Natural killer cell (primary cell): ENCODE data around the gene AZIN2. TPM values are rescaled to one million over a fixed set of nuclear protein-coding genes. Genes with fewer than 3 reads are reported as not detected.

ENCODE experiments used
- ATAC-seq, 3 donors: fragments of 150-1000 bp in 2 of 3; fragments of 200-7000 bp in 1 of 3; cut with Tn5 transposase; 1 replicate in 1 of 3; 2 replicates in 2 of 3; pipeline ENCODE4 v1.10.0; 2021; ENCODE audit warnings: mild to moderate bottlenecking in 2 of 3, moderate library complexity in 2 of 3
- DNase-seq, 2 donors: peaks; one replicate each; pipeline versions ENCODE4 v3.0.0 to v3.0.0-alpha.2; 2013 to 2021; ENCODE audit warnings: mixed read lengths in 1 of 2
- H3K27ac ChIP-seq: one replicate; pipeline ENCODE4 v1.5.1; 2013; ENCODE audit warnings: mild to moderate bottlenecking, low read length
- H3K27me3 ChIP-seq: one replicate; pipeline ENCODE4 v1.6.1; 2013; ENCODE audit warnings: low read length; ENCODE audit not compliant: control insufficient read depth, insufficient read depth
- H3K36me3 ChIP-seq: one replicate; pipeline ENCODE4 v1.6.1; 2013; ENCODE audit warnings: low read length; ENCODE audit not compliant: control insufficient read depth, insufficient read depth
- H3K4me1 ChIP-seq: one replicate; pipeline ENCODE4 v1.6.1; 2013; ENCODE audit warnings: low read length; ENCODE audit not compliant: control insufficient read depth, insufficient read depth
- H3K4me3 ChIP-seq: one replicate; pipeline ENCODE4 v1.5.1; 2013; ENCODE audit warnings: low read length
- H3K9me3 ChIP-seq: one replicate; pipeline ENCODE4 v1.6.1; 2013; ENCODE audit warnings: low read length; ENCODE audit not compliant: control insufficient read depth, insufficient read depth
- H3K27ac Mint-ChIP-seq, 2 donors: one replicate each; pipeline ENCODE4 v1.8.0; 2022; ENCODE audit warnings: mild to moderate bottlenecking in 2 of 2, mixed read lengths in 2 of 2, moderate library complexity in 1 of 2
- H3K27me3 Mint-ChIP-seq, 2 donors: one replicate each; pipeline ENCODE4 v1.8.0; 2022; ENCODE audit warnings: low read depth in 2 of 2, mixed read lengths in 2 of 2
- H3K36me3 Mint-ChIP-seq: one replicate; pipeline ENCODE4 v1.8.0; 2022; ENCODE audit warnings: mixed read lengths
- H3K4me1 Mint-ChIP-seq, 2 donors: one replicate each; pipeline ENCODE4 v1.8.0; 2022; ENCODE audit warnings: mixed read lengths in 2 of 2
- H3K4me3 Mint-ChIP-seq: one replicate; pipeline ENCODE4 v1.8.0; 2022; ENCODE audit warnings: mild to moderate bottlenecking, moderate library complexity, mixed read lengths
- H3K9me3 Mint-ChIP-seq, 2 donors: one replicate each; pipeline ENCODE4 v1.8.0; 2022; ENCODE audit warnings: mixed read lengths in 2 of 2
- CTCF ChIP-seq: fragments of 200-600 bp; IDR thresholded peaks from one replicate; pipeline ENCODE4 v1.8.0; 2022; ENCODE audit warnings: antibody characterized with exemption
- WGBS: methylation state at CpG from one replicate; pipeline ENCODE4 v1.1.7; 2013; ENCODE audit warnings: missing lambda C conversion rate; ENCODE audit not compliant: insufficient coverage; 5-methylcytosine and 5-hydroxymethylcytosine counted together
- intact Hi-C: fragments of 100-400 bp; cut with micrococcal nuclease; formaldehyde crosslinking; loops from one replicate; pipeline ENCODE4 v1.14.2; 2022
- total RNA-seq, 4 donors: library from RNA; stranded (reverse); fragments of 120-200 nt in 1 of 4; gene quantifications; one replicate each; pipeline versions ENCODE4 v1.2.3 to v1.2.4, GENCODE V29; 2013 to 2022

Gene AZIN2
- total RNA-seq, 3 donors from 2014 or later (not counting 1 experiment from before 2014, with no cell fraction given), result 1.9 to 5.1 (median 4.1) TPM

DNA sequence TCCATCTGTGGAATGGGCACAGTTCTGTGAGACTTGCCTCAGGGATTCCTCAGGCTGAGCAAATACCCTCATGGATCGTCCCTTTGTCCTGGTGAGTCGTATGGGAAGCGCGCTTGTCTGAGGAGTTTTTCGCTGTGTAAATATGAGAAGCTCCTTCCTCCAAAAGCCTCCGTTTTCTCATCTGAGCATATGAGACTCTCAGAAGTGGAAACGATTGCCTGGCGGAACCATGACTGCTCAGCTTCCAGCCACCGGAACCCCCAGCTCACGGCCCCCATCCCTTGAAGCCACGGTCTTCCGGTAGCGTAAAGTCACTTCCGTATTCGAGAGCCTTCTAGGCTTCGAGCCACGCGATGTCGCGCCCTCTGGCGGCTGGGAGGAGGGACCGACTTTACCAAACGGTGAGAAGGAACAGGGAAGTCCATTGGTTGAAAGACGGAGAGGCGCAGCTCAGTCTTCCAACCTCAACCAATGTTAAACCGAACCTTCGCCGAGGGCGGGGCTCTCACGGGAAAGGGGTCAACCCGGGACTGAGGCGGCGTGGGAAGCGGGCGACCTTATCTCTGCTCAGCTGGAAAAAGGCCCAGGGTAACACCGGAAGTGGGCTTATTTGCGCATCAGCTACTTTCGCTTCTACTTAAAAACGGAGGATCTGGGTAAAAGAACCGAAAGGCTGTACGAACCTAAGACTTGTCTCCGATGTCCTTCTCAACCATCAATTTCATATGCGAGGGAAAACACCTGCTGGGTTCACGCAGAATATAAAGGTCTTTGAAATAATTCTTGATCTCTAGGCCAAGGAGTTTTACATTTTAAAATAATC lies 46.3 kb downstream of the AZIN2 start:
- H3K4me3 ChIP-seq, result peak overlapping the region; percentile 71
- peak overlapping the region; percentile 96 for H3K4me3 Mint-ChIP-seq
- intact Hi-C loops, result loop anchor here (1.0 to 5.0 kb wide), 3 partner anchors 28 to 80 kb away; partner anchors contain the start of gene TRIM62
- WGBS, result under 1% methylated on average over 44 of the region's 44 CpGs
- no peaks in the 10 kb centered on the region for H3K9me3 Mint-ChIP-seq
- H3K27ac Mint-ChIP-seq, result peak overlapping the region; percentile 95 to 97
- peaks cover 0 to 2% of the 10 kb centered on the region in 2 donors for H3K27me3 Mint-ChIP-seq
- H3K9me3 ChIP-seq, result no peaks in the 10 kb centered on the region
- H3K36me3 ChIP-seq, result no peaks in the 10 kb centered on the region
- peak overlapping the region; percentile 87 for H3K27ac ChIP-seq
- no peaks in the 10 kb centered on the region for H3K36me3 Mint-ChIP-seq
- peaks cover 34% of the 10 kb centered on the region for H3K4me1 ChIP-seq
- peaks cover 32 to 55% of the 10 kb centered on the region in 2 donors for H3K4me1 Mint-ChIP-seq
- ATAC-seq (peak; percentile 86 to 98 (median 89)), DNase-seq (peak; percentile 97 to 100)
- TF ChIP-seq CTCF, result peak; percentile 91
- no peaks in the 10 kb centered on the region for H3K27me3 ChIP-seq

- no peaks in the 10 kb centered on the region for H3K36me3 ChIP-seq
- ATAC-seq (no peak), DNase-seq (no peak)
- H3K4me1 ChIP-seq, result peaks cover 34% of the 10 kb centered on the region
- peaks cover 43 to 60% of the 10 kb centered on the region in 2 donors for H3K4me1 Mint-ChIP-seq
- TF ChIP-seq CTCF, result no peak
- H3K27ac ChIP-seq, result peak overlapping the region; percentile 87
- H3K27me3 Mint-ChIP-seq, result peaks cover 9 to 16% of the 10 kb centered on the region in 2 donors
- no peaks in the 10 kb centered on the region for H3K27me3 ChIP-seq
- H3K9me3 Mint-ChIP-seq, result no peaks in the 10 kb centered on the region
- H3K4me3 ChIP-seq, result no peak overlapping the region
- intact Hi-C loops, result loop anchor here (5.0 kb wide), 1 partner anchor 81 kb away; no protein-coding TSS in a partner anchor
- H3K4me3 Mint-ChIP-seq, result peak overlapping the region; percentile 62
- no peaks in the 10 kb centered on the region for H3K9me3 ChIP-seq
- WGBS, result over 99% methylated on average over 4 of the region's 4 CpGs
- no peaks in the 10 kb centered on the region for H3K36me3 Mint-ChIP-seq
- peak overlapping the region; percentile 57 to 95 for H3K27ac Mint-ChIP-seq
Measured at GRCh38 chr1:33128781-33129180, 47.8 kb downstream of the AZIN2 start.

DNA sequence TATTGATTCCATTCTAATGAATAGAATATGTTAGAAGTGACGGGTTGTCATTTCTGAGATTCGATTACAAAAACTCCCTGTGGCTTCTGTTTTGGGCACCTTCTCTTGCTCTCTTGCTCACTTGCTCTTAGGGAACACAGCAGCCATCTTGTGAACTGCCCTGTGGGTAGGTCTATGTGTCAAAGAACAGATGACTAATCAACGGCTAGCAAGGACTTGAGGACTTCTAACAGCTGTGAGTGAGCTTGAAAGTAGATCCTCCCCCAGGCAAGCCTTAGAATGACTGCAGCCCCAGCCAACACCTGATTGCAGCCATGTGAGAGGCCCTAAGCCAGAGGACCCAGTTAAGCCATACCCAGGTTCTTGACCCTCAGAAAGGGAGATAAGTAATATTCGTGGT lies 49.3 kb downstream of the AZIN2 start:
- TF ChIP-seq CTCF, result no peak
- Mint-ChIP-seq H3K27ac (peak overlapping the region; percentile 40 to 51), H3K9me3 (no peaks in the 10 kb centered on the region), H3K4me3 (peak overlapping the region; percentile 19), H3K36me3 (no peaks in the 10 kb centered on the region), H3K27me3 (peaks cover 14 to 30% of the 10 kb centered on the region in 2 donors), H3K4me1 (peaks cover 43 to 58% of the 10 kb centered on the region in 2 donors)
- Histone ChIP-seq H3K27ac (no peak overlapping the region), H3K9me3 (no peaks in the 10 kb centered on the region), H3K36me3 (no peaks in the 10 kb centered on the region), H3K4me3 (no peak overlapping the region), H3K27me3 (no peaks in the 10 kb centered on the region), H3K4me1 (peaks cover 34% of the 10 kb centered on the region)
- DNase-seq (peak in 1 of 2 donors; percentile 9), ATAC-seq (peak in 1 of 3 donors; percentile 8)
- intact Hi-C loops, result loop anchor here (10.0 kb wide), 1 partner anchor 235 kb away; no protein-coding TSS in a partner anchor
- 70% methylated on average over 4 of the region's 4 CpGs for WGBS
